HG02852 (cell line): ENCODE measurements around the gene NEDD4.
"Not testable (repeated sequence)": the region's sequence is repeated elsewhere in the genome, so short reads cannot be mapped to it uniquely, and the experiment has no call there.

Experiments used
- ATAC-seq: cut with Tn5 transposase; IDR thresholded peaks from one replicate; pipeline ENCODE4 v1.9.1; 2021; ENCODE audit warnings: mild to moderate bottlenecking, moderate library complexity; ENCODE audit not compliant: unreplicated experiment

The NEDD4 gene

DNA sequence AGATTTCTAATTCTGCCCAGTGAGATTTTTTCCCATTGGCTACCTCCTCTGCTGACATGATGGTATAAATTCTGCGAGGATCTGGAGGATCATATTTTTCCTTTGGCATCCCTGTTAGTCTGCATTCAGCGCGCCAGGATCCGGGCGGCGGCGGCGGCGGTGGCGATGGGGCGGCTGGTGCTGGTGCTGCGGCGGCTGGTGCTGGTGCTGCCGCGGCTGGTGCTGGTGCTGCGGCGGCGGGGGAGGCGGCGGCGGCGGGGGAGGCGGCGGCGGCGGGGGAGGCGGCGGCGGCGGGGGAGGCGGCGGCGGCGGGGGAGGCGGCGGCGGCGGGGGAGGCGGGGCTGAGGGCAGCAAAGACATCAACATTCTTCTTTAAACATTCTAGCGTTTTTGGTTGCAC, 13.6 kb upstream of the NEDD4 start:
- ATAC-seq: not testable (repeated sequence)

DNA sequence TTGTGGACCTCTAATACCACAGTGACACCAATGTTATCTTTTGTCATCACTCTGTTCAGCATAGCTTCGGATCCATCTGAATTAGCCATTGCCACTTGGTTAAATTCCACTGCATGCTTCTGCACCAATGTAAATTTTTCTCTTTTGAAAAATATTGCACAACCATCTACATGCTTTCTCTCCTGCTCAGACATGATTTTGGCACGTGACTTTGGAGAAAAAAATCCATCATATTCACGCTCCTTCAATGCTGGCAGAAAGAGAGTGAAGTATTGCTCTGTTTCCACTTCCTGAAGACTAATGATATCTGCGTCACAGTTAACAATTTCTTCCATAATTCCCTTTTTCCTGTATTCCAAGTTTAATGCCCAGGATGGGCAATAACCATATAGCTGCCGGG, 13.0 kb upstream of the NEDD4 start:
- not testable (repeated sequence) for ATAC-seq

DNA sequence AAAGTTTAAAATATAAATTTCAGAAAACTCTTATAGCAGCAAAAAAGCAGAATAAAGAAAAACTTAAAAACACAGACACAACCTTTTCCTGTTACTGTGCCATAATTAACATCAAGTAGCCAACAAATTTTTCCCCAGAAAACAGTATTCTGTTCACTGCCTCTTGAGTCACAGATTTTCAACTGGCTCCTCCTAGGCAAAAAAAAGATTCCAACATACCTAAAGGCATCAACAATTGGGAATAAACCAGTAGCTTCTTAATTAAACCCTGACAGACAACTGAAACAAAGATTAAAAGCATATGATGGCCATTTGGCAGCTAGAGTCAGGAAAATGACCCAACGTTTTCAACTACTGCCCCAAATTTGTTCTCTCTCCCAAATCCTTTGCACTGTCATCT, 10.9 kb upstream of the NEDD4 start:
- not testable (repeated sequence) for ATAC-seq

DNA sequence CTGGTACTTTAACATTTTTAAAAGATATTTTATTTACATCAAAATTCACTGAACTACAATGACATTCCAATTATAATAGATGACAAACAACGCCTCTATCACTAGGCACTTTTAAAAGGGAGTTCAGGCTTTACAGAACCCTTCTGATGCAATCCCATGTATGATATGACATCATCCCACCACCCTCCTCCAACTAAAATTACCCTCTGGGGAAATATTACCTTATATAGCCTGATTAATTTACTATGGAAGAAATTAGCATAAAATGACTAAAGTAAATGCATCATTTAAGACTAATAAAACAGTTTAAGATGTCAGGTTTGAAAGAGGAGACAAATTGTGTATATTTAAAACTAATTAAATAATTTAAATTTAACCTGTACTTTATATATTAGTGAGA, 10.4 kb upstream of the NEDD4 start:
- not testable (repeated sequence) for ATAC-seq

- not testable (repeated sequence) for ATAC-seq
These were observed 9.9 kb upstream of the NEDD4 start for GRCh38 chr15:56003277-56003676.

DNA sequence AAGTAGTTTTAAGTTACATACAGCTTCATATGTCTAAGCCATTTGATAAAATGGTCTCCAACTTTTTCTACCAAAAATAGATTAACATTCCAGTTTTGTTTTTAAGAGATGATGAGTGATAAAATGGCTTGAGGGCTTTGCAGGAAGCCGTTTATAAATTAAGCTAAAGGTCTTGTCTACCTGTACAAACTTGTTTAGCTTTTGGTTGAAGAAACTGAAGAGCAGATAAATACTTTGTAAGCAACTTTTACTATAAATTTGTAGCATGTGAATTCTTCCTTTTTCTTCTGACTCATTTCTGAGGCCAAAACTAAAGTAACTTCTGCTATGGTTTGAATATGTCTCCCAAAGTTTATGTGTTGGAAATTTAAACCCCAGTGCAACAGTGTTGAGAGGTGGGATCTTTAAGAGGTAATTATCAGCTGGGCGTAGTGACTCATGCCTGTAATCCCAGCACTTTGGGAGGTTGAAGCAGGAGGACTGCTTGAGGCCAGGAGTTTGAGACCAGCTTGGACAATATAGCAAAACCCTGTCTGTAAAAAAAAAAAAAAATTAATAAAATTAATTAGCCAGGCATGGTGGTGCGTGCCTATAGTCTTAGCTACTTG, 8.2 kb upstream of the NEDD4 start:
- no peak for ATAC-seq

- no peak for ATAC-seq
These were observed 6.2 kb upstream of the NEDD4 start for GRCh38 chr15:55999658-56000057.

DNA sequence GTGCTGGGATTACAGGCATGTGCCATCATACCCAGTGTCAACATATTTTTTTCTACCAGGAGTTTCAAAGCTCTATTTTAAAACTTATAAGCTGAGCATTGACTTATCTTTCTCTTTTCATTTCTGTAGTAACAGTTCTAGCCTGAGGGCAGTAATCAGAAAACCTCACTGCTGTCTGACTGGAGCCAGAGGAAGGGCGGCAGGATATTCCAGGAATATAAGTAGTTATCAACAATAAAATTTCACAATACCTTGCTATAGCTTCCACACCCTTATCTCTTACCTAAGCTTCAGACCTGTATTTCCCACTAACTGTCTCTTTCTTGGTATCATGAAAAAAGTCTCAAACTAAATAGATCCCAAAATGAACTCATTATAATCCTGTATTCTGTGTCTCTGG, 5.1 kb upstream of the NEDD4 start:
- no peak for ATAC-seq

DNA sequence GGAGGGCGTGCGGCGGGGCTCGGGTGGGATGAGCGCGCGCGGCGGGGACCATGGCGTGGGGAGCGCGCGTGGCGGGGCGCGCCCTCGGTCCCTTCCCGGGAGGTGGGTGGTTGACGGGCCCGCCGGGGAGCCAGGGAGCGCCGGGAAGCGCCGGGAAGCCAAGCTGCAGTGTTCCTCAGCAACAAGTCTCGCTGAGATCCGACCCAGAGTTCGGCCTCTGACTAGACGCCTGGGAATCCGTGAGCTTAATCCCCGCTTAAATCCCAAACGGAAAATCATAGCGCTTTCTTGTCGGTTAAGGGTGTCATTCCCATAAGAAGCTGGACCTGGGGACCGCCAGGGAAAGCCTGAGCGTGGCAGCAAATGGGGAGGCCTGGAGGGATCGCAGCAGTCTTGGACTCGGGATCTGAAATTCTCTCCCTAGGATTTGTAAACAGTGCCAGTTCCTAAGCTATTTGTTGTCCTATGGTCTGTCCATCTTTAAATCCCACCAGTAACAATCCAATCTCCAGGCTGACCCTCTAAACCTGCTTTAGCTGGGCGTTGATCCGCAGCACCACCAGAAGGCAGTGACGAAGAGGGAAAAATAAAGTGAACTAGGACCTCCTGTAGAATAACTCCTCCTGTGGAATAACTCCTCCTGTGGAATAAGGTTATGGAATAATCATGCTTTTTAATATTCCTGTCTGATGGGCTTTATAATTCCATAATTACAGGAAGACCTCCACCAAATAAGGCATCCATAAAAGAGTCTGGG, 570 bp upstream of the NEDD4 start:
- no peak for ATAC-seq

DNA sequence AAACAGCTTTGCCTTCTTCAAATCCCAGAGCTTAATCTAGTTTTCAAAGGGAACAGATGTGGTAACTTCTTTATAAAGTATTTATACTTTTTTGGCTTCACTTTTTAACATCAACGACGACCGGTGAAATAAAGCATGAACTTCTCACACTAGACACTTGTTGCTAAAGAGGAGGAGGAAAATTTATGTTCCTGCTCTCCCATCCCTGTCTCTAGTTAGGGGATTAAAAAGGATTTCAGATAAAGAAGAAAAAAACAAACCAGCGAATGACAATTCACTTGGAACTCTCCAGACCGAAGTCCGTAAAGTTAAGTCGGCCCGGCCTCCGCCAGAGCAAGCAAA, 672 bp downstream of the NEDD4 start:
- no peak for ATAC-seq

- ATAC-seq: no peak
These were observed 1.3 kb downstream of the NEDD4 start for GRCh38 chr15:55991802-55992768.

DNA sequence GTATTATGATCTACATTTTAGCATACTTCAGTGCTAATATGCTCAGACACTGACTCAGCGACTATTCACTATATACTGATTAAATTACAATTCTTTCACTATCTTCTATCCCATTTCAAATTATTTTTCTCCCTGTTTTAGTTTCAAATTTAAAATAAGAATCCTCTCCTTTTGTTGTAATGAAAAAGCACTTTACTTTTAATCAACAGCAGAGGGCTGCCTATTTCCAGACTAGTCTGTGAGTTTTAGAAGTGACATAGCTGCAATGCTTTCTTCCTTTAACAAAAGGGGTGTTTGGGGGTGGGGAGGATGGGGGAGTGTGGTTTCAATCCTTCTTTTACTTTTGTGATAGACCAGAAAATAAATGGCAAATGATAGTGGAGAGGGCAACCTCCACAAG, 2.4 kb downstream of the NEDD4 start:
- ATAC-seq: no peak

GRCh38 chr15:55990516-55990915, 2.9 kb downstream of the NEDD4 start:
- ATAC-seq: no peak

GRCh38 chr15:55989383-55989782, 4.0 kb downstream of the NEDD4 start:
- no peak for ATAC-seq

GRCh38 chr15:55981582-55982249, 11.7 kb downstream of the NEDD4 start:
- no peak for ATAC-seq

DNA sequence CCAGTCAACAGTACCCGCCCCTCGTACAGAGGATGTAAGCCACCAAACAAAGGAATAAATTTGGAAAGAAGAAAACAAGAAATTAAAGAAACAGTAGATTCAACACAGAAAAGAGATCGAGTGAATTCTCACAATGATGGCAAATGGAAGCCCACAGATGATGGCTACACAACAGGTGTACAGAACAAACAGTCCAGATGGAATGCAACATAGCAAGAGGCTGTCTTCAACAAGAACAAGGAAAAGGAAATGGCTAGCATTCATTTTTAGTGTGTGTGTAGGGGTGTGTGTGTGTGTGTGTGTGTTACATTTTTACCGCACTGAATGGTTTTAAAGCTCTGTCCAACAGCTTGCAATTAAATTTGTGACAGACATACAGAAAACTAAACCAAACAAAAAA, 12.9 kb downstream of the NEDD4 start:
- ATAC-seq: no peak

GRCh38 chr15:55977231-55977630, 16.2 kb downstream of the NEDD4 start:
- no peak for ATAC-seq

DNA sequence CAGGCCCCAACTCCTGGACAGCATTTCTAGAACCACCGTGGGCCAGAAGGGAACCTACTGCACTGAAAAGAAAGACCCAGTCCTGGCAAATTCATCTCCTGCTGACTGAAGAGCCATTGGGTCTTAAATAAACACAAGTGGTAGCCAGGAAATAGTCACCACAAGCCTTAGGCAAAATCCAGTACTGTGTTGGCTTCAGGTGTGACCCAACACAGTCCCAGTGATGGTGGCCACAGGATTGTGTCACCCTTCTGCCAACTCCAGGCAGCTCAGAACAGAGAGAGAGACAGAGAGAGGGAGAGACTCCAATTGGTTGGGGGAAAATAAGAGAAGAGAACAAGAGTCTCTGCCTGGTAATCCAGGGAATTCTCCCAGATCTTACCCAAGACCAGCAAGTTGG, 23.1 kb downstream of the NEDD4 start:
- ATAC-seq: no peak

DNA sequence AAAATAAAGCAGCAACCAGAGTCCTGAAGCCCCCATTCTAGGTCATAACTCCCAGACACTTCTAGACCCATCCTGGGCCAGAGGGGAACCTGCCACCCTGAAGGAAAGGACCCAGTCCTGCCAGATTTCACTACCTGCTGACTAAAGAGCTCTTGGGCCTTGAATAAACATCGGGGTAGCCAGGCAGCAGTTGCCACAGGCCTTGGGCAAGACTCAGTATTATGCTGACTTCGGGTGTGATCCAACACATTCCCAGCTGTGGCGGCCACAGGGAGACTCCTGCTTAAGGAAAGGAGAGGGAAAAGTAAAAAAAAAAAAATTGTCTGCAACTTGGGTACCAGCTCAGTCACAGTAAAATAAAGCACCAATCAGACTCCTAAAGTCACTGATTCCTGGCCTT, 23.8 kb downstream of the NEDD4 start:
- ATAC-seq: no peak

GRCh38 chr15:55968923-55969322, 24.5 kb downstream of the NEDD4 start:
- no peak for ATAC-seq

DNA sequence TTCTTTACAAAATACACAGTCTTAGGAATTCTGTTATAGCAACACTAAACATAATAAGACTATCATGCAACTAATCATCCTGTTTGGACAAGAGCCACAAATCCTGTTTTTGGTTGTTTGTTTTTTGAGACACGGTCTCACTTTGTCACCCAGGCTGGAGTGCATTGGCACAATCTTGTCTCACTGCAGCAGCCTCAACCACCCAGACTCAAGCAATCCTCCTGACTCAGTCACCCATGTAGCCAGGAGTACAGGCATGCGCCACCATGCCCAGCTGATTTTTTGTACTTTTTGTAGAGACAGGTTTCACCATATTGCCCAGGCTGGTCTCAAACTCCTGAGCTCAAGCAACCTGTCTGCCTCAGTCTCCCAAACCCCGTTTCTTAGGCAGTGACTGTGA, 28.3 kb downstream of the NEDD4 start:
- no peak for ATAC-seq
